ENCODE measurements around the gene ERFL.

The ERFL gene

DNA sequence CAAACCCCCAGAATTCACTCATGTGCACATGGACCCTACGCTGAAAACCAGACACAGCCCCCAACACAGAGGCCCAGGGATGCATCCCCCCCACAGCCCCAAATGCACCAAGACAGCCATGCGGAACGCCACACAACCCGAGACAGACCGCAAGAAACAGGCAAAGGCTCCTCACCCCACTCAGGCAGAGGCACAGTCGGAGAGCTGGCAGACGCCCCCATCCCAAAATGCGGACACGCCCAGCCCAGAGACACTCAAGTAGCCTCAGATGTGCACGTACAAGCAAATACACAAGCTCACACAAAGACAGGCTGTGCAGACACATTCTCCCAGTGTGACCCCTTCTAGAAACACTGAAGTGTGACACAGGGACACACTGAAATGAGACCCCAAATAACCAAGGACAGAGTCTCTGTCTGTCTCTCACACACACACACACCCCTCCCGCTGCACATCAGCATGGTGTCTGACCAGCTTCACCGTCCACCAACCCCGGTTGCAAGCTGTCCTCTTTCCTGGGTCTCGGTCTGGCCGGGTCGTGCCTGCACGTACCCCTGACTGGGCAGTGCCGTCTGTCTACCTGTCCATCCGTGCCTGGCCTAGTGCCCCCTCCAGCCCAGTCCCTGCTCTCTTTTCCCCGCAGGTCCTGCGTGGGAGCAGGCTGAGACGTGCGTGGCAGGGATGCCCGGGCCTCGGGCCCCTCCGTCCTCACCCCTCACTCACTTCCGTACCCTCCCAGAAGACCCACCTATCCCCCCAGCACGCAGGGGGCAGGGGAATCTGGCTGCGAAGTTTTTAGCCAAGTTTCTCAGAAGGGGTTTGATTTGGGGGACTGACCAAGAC, 16.1 kb downstream of the ERFL start (continued):
- TF ChIP-seq, protein P1, sequence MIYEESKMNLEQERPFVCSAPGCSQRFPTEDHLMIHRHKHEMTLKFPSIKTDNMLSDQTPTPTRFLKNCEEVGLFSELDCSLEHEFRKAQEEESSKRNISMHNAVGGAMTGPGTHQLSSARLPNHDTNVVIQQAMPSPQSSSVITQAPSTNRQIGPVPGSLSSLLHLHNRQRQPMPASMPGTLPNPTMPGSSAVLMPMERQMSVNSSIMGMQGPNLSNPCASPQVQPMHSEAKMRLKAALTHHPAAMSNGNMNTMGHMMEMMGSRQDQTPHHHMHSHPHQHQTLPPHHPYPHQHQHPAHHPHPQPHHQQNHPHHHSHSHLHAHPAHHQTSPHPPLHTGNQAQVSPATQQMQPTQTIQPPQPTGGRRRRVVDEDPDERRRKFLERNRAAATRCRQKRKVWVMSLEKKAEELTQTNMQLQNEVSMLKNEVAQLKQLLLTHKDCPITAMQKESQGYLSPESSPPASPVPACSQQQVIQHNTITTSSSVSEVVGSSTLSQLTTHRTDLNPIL (CRISPR knock-in tag; IDR thresholded peaks at IDR 0.05; ENCODE audit: low read depth) = no peak
- TF ChIP-seq, protein P2, sequence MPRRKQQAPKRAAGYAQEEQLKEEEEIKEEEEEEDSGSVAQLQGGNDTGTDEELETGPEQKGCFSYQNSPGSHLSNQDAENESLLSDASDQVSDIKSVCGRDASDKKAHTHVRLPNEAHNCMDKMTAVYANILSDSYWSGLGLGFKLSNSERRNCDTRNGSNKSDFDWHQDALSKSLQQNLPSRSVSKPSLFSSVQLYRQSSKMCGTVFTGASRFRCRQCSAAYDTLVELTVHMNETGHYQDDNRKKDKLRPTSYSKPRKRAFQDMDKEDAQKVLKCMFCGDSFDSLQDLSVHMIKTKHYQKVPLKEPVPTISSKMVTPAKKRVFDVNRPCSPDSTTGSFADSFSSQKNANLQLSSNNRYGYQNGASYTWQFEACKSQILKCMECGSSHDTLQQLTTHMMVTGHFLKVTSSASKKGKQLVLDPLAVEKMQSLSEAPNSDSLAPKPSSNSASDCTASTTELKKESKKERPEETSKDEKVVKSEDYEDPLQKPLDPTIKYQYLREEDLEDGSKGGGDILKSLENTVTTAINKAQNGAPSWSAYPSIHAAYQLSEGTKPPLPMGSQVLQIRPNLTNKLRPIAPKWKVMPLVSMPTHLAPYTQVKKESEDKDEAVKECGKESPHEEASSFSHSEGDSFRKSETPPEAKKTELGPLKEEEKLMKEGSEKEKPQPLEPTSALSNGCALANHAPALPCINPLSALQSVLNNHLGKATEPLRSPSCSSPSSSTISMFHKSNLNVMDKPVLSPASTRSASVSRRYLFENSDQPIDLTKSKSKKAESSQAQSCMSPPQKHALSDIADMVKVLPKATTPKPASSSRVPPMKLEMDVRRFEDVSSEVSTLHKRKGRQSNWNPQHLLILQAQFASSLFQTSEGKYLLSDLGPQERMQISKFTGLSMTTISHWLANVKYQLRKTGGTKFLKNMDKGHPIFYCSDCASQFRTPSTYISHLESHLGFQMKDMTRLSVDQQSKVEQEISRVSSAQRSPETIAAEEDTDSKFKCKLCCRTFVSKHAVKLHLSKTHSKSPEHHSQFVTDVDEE (CRISPR knock-in tag; IDR thresholded peaks at IDR 0.05) = no peak

DNA sequence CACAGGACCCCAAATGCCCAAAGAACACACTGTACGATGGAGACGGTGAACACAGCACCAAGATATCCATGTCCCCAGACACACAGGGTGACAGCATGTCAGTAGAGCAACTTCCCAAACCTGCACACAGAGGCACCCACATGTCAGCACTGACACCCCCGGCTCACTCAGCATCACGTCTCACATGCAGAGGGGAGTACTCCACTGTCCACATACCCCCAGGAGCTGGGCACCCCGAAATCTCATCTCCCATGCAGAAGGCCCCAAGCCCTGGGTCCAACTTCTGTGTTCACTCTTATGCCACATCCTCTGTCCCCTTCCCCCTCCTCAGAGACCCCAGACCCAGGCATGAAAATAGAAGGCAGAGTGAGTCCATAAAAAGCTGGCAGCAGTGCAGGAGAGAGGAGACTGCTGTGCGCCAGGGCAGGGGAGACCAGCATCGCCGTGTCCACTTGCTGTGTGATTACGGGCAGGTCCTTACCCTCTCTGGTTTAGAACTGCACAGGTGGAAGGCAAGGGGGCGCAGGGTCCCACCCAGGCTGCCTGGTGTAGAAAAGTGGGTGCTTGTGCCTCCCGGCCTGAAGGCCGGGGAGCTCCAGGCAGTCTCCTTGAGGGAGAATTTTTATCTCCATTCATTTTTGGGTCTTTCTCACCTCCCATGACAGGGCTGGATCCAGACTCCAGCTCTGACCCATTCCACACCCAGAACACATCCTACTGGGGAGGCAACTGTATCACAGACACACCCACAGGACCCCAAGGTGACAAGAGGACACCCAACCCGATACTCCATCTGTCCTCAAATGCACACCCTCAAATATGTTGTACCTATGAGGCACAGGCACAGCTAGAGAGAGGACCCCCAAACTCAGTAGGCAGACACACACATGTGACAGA, 17.0 kb downstream of the ERFL start:
- no peak for ATAC-seq
- TF ChIP-seq ZC3H10 (CRISPR knock-in tag; IDR thresholded peaks at IDR 0.05) = no peak
- TF ChIP-seq ZFP3 (CRISPR knock-in tag; IDR thresholded peaks at IDR 0.05) = no peak
- TF ChIP-seq GLIS3 (CRISPR knock-in tag; IDR thresholded peaks at IDR 0.05) = no peak
- no peak for TF ChIP-seq ESRRG (CRISPR knock-in tag; IDR thresholded peaks at IDR 0.05)
- TF ChIP-seq BACH2 (CRISPR knock-in tag; IDR thresholded peaks at IDR 0.05; ENCODE audit: borderline replicate concordance) = no peak
- no peak for TF ChIP-seq ZNF565 (CRISPR knock-in tag; conservative IDR thresholded peaks at IDR 0.05; ENCODE audit: low read depth)
- no peak for TF ChIP-seq SNAI2 (CRISPR knock-in tag; IDR thresholded peaks at IDR 0.05)
- TF ChIP-seq, protein P2 (CRISPR knock-in tag; IDR thresholded peaks at IDR 0.05) = no peak
- TF ChIP-seq PPARA (CRISPR knock-in tag; IDR thresholded peaks at IDR 0.05; ENCODE audit: borderline replicate concordance) = no peak
- TF ChIP-seq, protein P3, sequence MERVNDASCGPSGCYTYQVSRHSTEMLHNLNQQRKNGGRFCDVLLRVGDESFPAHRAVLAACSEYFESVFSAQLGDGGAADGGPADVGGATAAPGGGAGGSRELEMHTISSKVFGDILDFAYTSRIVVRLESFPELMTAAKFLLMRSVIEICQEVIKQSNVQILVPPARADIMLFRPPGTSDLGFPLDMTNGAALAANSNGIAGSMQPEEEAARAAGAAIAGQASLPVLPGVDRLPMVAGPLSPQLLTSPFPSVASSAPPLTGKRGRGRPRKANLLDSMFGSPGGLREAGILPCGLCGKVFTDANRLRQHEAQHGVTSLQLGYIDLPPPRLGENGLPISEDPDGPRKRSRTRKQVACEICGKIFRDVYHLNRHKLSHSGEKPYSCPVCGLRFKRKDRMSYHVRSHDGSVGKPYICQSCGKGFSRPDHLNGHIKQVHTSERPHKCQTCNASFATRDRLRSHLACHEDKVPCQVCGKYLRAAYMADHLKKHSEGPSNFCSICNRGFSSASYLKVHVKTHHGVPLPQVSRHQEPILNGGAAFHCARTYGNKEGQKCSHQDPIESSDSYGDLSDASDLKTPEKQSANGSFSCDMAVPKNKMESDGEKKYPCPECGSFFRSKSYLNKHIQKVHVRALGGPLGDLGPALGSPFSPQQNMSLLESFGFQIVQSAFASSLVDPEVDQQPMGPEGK (CRISPR knock-in tag; IDR thresholded peaks at IDR 0.05; ENCODE audit: borderline replicate concordance) = no peak
- no peak for TF ChIP-seq ISL1 (CRISPR knock-in tag; IDR thresholded peaks at IDR 0.05)
- TF ChIP-seq, protein P4, sequence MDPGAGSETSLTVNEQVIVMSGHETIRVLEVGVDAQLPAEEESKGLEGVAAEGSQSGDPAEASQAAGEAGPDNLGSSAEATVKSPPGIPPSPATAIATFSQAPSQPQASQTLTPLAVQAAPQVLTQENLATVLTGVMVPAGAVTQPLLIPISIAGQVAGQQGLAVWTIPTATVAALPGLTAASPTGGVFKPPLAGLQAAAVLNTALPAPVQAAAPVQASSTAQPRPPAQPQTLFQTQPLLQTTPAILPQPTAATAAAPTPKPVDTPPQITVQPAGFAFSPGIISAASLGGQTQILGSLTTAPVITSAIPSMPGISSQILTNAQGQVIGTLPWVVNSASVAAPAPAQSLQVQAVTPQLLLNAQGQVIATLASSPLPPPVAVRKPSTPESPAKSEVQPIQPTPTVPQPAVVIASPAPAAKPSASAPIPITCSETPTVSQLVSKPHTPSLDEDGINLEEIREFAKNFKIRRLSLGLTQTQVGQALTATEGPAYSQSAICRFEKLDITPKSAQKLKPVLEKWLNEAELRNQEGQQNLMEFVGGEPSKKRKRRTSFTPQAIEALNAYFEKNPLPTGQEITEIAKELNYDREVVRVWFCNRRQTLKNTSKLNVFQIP (CRISPR knock-in tag; IDR thresholded peaks at IDR 0.05; ENCODE audit: borderline replicate concordance, low read depth) = no peak
- no peak for TF ChIP-seq ARNTL (CRISPR knock-in tag; IDR thresholded peaks at IDR 0.05; ENCODE audit: borderline replicate concordance, low read depth)
- TF ChIP-seq ZNF8 (CRISPR knock-in tag; IDR thresholded peaks at IDR 0.05) = no peak
- TF ChIP-seq, protein P1 (CRISPR knock-in tag; IDR thresholded peaks at IDR 0.05; ENCODE audit: low read depth) = no peak

Measured in SK-N-SH treated with all-trans-retinoic acid at 6 μM for 48 hours (cell line).